ENCODE measurements around the gene SLFN12L.

Gene SLFN12L

GRCh38 chr17:35432176-35433074, 105.1 kb downstream of the SLFN12L start, which contains the start of gene SLFN12:
TSS of gene SLFN12 (minus strand) at chr17:35432500. CDS start at chr17:35423028, 9,472 bp downstream.
- peak; percentile 98 for DNase-seq (ENCODE audit: low read depth)

GRCh38 chr17:35429702-35430101, 107.8 kb downstream of the SLFN12L start:
- DNase-seq (ENCODE audit: low read depth) = no peak

DNA sequence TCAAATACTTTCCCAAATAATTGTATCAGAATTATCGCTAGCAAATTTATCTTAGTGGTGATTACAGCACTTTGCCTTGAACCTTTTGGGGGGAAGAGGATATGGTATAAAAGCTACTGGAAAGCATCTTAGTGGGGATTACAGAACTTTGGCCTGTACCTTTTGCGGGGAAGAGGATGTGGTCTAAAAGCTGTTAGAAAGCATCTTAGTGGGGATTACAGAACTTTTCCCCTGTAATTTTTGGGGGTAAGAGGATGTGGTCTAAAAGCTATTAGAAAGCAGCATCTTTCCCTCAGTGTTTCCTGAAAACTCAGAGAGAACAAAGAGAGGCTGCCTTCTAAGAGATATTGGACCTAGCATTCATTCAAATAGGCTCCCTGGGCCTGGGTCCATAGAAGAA, 109.2 kb downstream of the SLFN12L start:
- no peak for DNase-seq (ENCODE audit: low read depth)

DNA sequence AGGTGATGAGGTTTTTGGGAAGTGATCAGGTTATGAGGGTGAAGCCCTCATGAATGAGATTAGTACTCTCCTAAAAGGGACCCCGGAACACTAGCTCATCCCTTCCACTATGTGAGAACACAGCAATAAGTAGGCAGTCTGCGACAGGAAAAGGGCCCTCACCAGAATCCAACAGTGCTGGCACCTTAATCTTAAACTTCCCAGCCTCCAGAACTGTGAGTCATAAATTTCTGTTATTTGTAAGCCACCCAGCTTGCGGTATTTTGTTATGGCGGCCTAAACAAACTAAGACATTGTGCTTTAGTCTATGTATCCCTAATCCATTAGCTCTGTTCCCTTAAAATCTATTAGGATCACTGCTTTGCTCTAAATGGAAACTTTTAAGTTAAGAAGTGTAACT, 113.7 kb downstream of the SLFN12L start:
- peak; percentile 30 for DNase-seq (ENCODE audit: low read depth)
